Endothelial cell of umbilical vein (primary cell): ENCODE results near the gene OR51E2. TPM values are rescaled to one million over a fixed set of nuclear protein-coding genes. Genes with fewer than 3 reads are reported as not detected.

ENCODE experiments used
- BruUV-seq: library from RNA; stranded (reverse); fragments of 400-500 nt; replicated peaks from 2 replicates; lab custom pipeline; 2021; lab: Mats Ljungman, UMichigan
- CTCF ChIA-PET: fragments of 300-600, 350-600 bp; sonication (Branson Sonifier 250); formaldehyde crosslinking; loops from one replicate; lab custom pipeline; 2021; ENCODE audit warnings: antibody characterized with exemption, inconsistent platforms; lab: Charles Lee
- POLR2A ChIA-PET: fragments of 300-600, 350-600 bp; sonication (Branson Sonifier 250); formaldehyde crosslinking; loops from one replicate; lab custom pipeline; 2021; ENCODE audit warnings: antibody characterized with exemption, inconsistent platforms; lab: Charles Lee
- DNase-seq: peaks from one replicate; pipeline ENCODE4 v3.0.0-alpha.2; 2011; ENCODE audit warnings: low read depth, low spot score
- FAIRE-seq: peaks from 2 replicates; lab custom pipeline; 2011; peaks lifted over from hg19 to GRCh38; lab: Jason Lieb, UNC
- H2AFZ ChIP-seq: 2 replicates; pipeline ENCODE4 v1.6.0; 2012; ENCODE audit warnings: low read depth, low read length, control low read depth, inconsistent platforms
- H3K27ac ChIP-seq: 2 replicates; pipeline ENCODE4 v1.5.1; 2011; ENCODE audit warnings: low read depth, mild to moderate bottlenecking, control low read depth, low read length, moderate library complexity; ENCODE audit not compliant: insufficient read depth
- H3K27me3 ChIP-seq, 2 experiments: 2 replicates each; pipeline versions ENCODE4 v1.6.0 to v1.6.1; 2011; ENCODE audit warnings: low read length in 2 of 2, mixed read lengths in 1 of 2; ENCODE audit not compliant: control insufficient read depth in 2 of 2, insufficient read depth in 2 of 2
- H3K36me3 ChIP-seq, 2 experiments: 2 replicates in 1 of 2; 3 replicates in 1 of 2; pipeline ENCODE4 v1.5.1; 2011; ENCODE audit warnings: low read length in 2 of 2, mild to moderate bottlenecking in 1 of 2, moderate library complexity in 1 of 2; ENCODE audit not compliant: control insufficient read depth in 2 of 2, insufficient read depth in 2 of 2; ENCODE audit errors: extremely low read depth in 1 of 2
- H3K4me1 ChIP-seq: 3 replicates; pipeline ENCODE4 v1.5.1; 2011; ENCODE audit warnings: mild to moderate bottlenecking, low read length; ENCODE audit not compliant: control insufficient read depth, insufficient read depth; ENCODE audit errors: extremely low read depth
- H3K4me2 ChIP-seq: 2 replicates; pipeline ENCODE4 v1.6.1; 2011; ENCODE audit warnings: low read length, control low read depth, mixed read lengths; ENCODE audit not compliant: insufficient read depth
- H3K4me3 ChIP-seq, 3 experiments: fragments of 200-600 bp in 1 of 3; sonication (generic), shearing (Covaris generic) in 1 of 3; replicated peaks in 1 of 3; 2 replicates each; pipeline ENCODE4 v1.5.1; 2011 to 2016; ENCODE audit warnings: control low read depth in 3 of 3, low read length in 3 of 3, mild to moderate bottlenecking in 2 of 3, inconsistent platforms in 1 of 3, low read depth in 1 of 3, moderate library complexity in 1 of 3; ENCODE audit not compliant: insufficient read depth in 1 of 3
- H3K79me2 ChIP-seq: 2 replicates; pipeline ENCODE4 v1.6.0; 2012; ENCODE audit warnings: low read length, inconsistent platforms; ENCODE audit not compliant: control insufficient read depth, insufficient read depth
- H3K9ac ChIP-seq: replicated peaks from 2 replicates; pipeline ENCODE3; 2011; ENCODE audit warnings: low read length, control low read depth; ENCODE audit not compliant: insufficient read depth; ENCODE audit errors: extremely low read depth
- H3K9me1 ChIP-seq: replicated peaks from 3 replicates; pipeline ENCODE4 v1.6.0; 2011; ENCODE audit warnings: mild to moderate bottlenecking, low read length; ENCODE audit not compliant: control insufficient read depth, insufficient read depth; ENCODE audit errors: extremely low read depth
- H3K9me3 ChIP-seq: replicated peaks from 2 replicates; pipeline ENCODE4 v1.5.1; 2012; ENCODE audit warnings: low read length, inconsistent platforms; ENCODE audit not compliant: control insufficient read depth, insufficient read depth
- H4K20me1 ChIP-seq: replicated peaks from 2 replicates; pipeline ENCODE3; 2011; ENCODE audit warnings: mild to moderate bottlenecking, low read length; ENCODE audit not compliant: control insufficient read depth, insufficient read depth; ENCODE audit errors: extremely low read depth
- CTCF ChIP-seq, 2 donors: IDR thresholded peaks; 1 replicate in 1 of 2; 2 replicates in 1 of 2; pipeline ENCODE4 v1.5.1; 2011; ENCODE audit warnings: low read length in 2 of 2, mild to moderate bottlenecking in 2 of 2, moderate library complexity in 2 of 2, control low read depth in 1 of 2, inconsistent platforms in 1 of 2, low read depth in 1 of 2; ENCODE audit not compliant: insufficient read depth in 1 of 2; ENCODE audit errors: extremely low read depth in 1 of 2
- EZH2 ChIP-seq: IDR thresholded peaks from 2 replicates; pipeline ENCODE4 v1.6.1; 2012; ENCODE audit warnings: borderline replicate concordance, low read depth, mild to moderate bottlenecking, moderate library complexity, low read length, inconsistent platforms; ENCODE audit not compliant: severe bottlenecking
- FOS ChIP-seq: IDR thresholded peaks from 2 replicates; pipeline ENCODE4 v1.6.1; 2011; ENCODE audit warnings: mild to moderate bottlenecking, low read length, moderate library complexity, borderline replicate concordance; ENCODE audit not compliant: insufficient read depth
- GATA2 ChIP-seq: IDR thresholded peaks from 2 replicates; pipeline ENCODE4 v1.7.0; 2011; ENCODE audit warnings: low read depth, mild to moderate bottlenecking, moderate library complexity, mixed read lengths, low read length; ENCODE audit not compliant: insufficient read length, insufficient read depth
- JUN ChIP-seq: IDR thresholded peaks from 2 replicates; pipeline ENCODE4 v1.6.1; 2011; ENCODE audit warnings: borderline replicate concordance, low read depth; ENCODE audit not compliant: insufficient read length, insufficient read depth
- MAX ChIP-seq: IDR thresholded peaks from 2 replicates; pipeline ENCODE4 v1.6.1; 2011; ENCODE audit not compliant: insufficient read depth, insufficient read length
- MYC ChIP-seq: IDR thresholded peaks from one replicate; pipeline ENCODE4 v1.6.1; 2011; ENCODE audit warnings: mild to moderate bottlenecking, low read depth, low read length
- POLR2A ChIP-seq: IDR thresholded peaks from 2 replicates; pipeline ENCODE4 v1.6.1; 2012; ENCODE audit warnings: low read depth, mild to moderate bottlenecking, control low read depth, low read length
- POLR2AphosphoS5 ChIP-seq: IDR thresholded peaks from 2 replicates; pipeline ENCODE4 v1.6.1; 2012; ENCODE audit warnings: low read depth, mild to moderate bottlenecking, control low read depth, low read length, moderate library complexity; ENCODE audit not compliant: insufficient read depth
- dilution Hi-C: fragments of 300-500 bp; cut with MboI; formaldehyde crosslinking; loops from one replicate; pipeline ENCODE4 v1.15.0; 2019; ENCODE audit warnings: low sequenced_read_pairs; ENCODE audit not compliant: extremely low pct_ligation_motif_present
- intact Hi-C: fragments of 100-400 bp; cut with micrococcal nuclease; formaldehyde crosslinking; loops from one replicate; pipeline ENCODE4 v1.10.0; 2022
- polyA plus RNA-seq, 4 experiments: library from polyadenylated mRNA; depleted of rRNA in 3 of 4; stranded (reverse) in 3 of 4; unstranded in 1 of 4; fragments of >200 nt; gene quantifications; 2 replicates each; pipeline versions ENCODE4 v1.2.1 to v1.2.3, GENCODE V29; 2011 to 2012; ENCODE audit warnings: missing spikeins in 1 of 4
- total RNA-seq: library from RNA; stranded (reverse); gene quantifications from 2 replicates; pipeline ENCODE4 v1.2.3, GENCODE V29; 2021

OR51E2 gene
- total and polyA plus RNA-seq, 2 donors (not counting 3 experiments of a cell fraction or from before 2014, with no cell fraction given) = not detected

DNA sequence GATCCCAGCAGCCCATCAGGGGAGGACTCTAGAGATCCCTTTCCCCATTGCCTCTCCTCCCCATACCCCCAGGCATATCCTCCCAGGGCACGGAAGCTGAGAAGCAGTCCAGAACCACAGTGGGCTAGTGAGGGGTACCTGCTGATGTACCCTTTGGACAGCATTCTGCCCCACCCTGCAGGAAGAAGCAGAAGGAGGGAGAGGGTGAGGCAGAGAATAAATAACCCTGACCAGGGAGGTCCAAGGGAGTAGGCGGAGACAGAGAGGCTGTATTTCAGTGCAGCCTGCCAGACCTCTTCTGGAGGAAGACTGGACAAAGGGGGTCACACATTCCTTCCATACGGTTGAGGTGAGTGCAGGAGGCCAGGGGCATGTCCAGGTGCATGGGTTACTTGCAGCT lies 54.0 kb downstream of the OR51E2 start, which contains the start of gene OR51E1:
Gene OR51E1 (plus strand): TSS at position 301 of the 400 bp plus-strand sequence. CDS start 8,545 bp downstream, outside the sequence.
- Histone ChIP-seq H3K4me2 (no peak within 1 kb of the TSS), H3K9me3 (no peaks in the 10 kb centered on the region), H2AFZ (no peak within 1 kb of the TSS), H3K27ac (no peak within 1 kb of the TSS), H4K20me1 (no peaks in the 10 kb centered on the region), H3K79me2 (no peaks in the 10 kb centered on the region), H3K9ac (no peak within 1 kb of the TSS), H3K4me1 (no peaks in the 10 kb centered on the region), H3K27me3 (no peaks in the 10 kb centered on the region), H3K36me3 (no peaks in the 10 kb centered on the region), H3K4me3 (no peak within 1 kb of the TSS), H3K9me1 (no peaks in the 10 kb centered on the region)
- DNase-seq = no peak
- ChIA-PET POLR2A (no interaction called here), CTCF (no interaction called here)
- TF ChIP-seq GATA2 (no peak), MAX (no peak), POLR2AphosphoS5 (no peak), MYC (no peak), EZH2 (no peak), CTCF (IDR thresholded peaks at IDR 0.05; ENCODE audit: extremely low read depth in 1 of 2, insufficient read depth in 1 of 2, low read depth in 1 of 2, low read length in 2 of 2) (no peak), FOS (no peak), JUN (no peak), POLR2A (no peak)
- dilution Hi-C loops = no loop called here
- intact Hi-C loops = no loop called here
- no peak for FAIRE-seq
- no TSS peak for BruUV-seq
